H9 (cell line): ENCODE results near the gene KCNH2. TPM values are rescaled to one million over a fixed set of nuclear protein-coding genes. Genes with fewer than 3 reads are reported as not detected.

Experiments used
- DNase-seq: peaks from one replicate; pipeline ENCODE4 v3.0.0-alpha.2; 2017
- H2AFZ ChIP-seq: one replicate; pipeline ENCODE4 v1.6.1; 2013; ENCODE audit warnings: mild to moderate bottlenecking, low read length, control low read depth, moderate library complexity
- H2AK5ac ChIP-seq: 2 replicates; pipeline ENCODE4 v1.6.1; 2013; ENCODE audit warnings: low read length, control low read depth, mixed read lengths; ENCODE audit not compliant: insufficient read length
- H2BK120ac ChIP-seq: one replicate; pipeline ENCODE4 v1.6.1; 2013; ENCODE audit warnings: low read depth, mild to moderate bottlenecking, low read length, control low read depth, inconsistent platforms; ENCODE audit not compliant: poor library complexity, severe bottlenecking
- H2BK12ac ChIP-seq: 2 replicates; pipeline ENCODE4 v1.6.1; 2013; ENCODE audit warnings: low read length, control low read depth, mixed read lengths, low read depth; ENCODE audit not compliant: insufficient read length
- H2BK15ac ChIP-seq: 2 replicates; pipeline ENCODE4 v1.6.1; 2013; ENCODE audit warnings: low read depth, low read length, control low read depth
- H2BK20ac ChIP-seq: one replicate; pipeline ENCODE4 v1.6.1; 2013; ENCODE audit warnings: low read depth, mild to moderate bottlenecking, low read length, control low read depth, inconsistent platforms; ENCODE audit not compliant: poor library complexity, severe bottlenecking
- H2BK5ac ChIP-seq: 2 replicates; pipeline ENCODE4 v1.6.1; 2013; ENCODE audit warnings: low read length, control low read depth, mixed read lengths; ENCODE audit not compliant: insufficient read length
- H3K14ac ChIP-seq: 2 replicates; pipeline ENCODE4 v1.6.1; 2013; ENCODE audit warnings: low read length, control low read depth; ENCODE audit not compliant: insufficient read depth
- H3K18ac ChIP-seq: 2 replicates; pipeline ENCODE4 v1.6.1; 2013; ENCODE audit warnings: low read depth, mild to moderate bottlenecking, mixed read lengths, low read length, control low read depth; ENCODE audit not compliant: insufficient read length
- H3K23ac ChIP-seq: 2 replicates; pipeline ENCODE4 v1.6.1; 2013; ENCODE audit warnings: low read length, control low read depth, mixed read lengths, low read depth; ENCODE audit not compliant: insufficient read length
- H3K23me2 ChIP-seq: 2 replicates; pipeline ENCODE4 v1.6.1; 2013; ENCODE audit warnings: low read depth, mild to moderate bottlenecking, mixed read lengths, low read length, control low read depth; ENCODE audit not compliant: insufficient read length, poor library complexity, severe bottlenecking
- H3K27ac ChIP-seq: 2 replicates; pipeline ENCODE4 v1.5.1; 2013; ENCODE audit warnings: low read length, control low read depth, mixed read lengths, low read depth; ENCODE audit not compliant: insufficient read length
- H3K27me3 ChIP-seq: 2 replicates; pipeline ENCODE4 v1.6.1; 2013; ENCODE audit warnings: low read length, control low read depth, inconsistent platforms; ENCODE audit not compliant: insufficient read depth
- H3K4ac ChIP-seq: 2 replicates; pipeline ENCODE4 v1.6.1; 2013; ENCODE audit warnings: low read depth, mild to moderate bottlenecking, control low read depth, inconsistent platforms, low read length, moderate library complexity
- H3K4me1 ChIP-seq: 2 replicates; pipeline ENCODE4 v1.6.1; 2013; ENCODE audit warnings: low read length, control low read depth, inconsistent platforms; ENCODE audit not compliant: insufficient read depth
- H3K4me2 ChIP-seq: 2 replicates; pipeline ENCODE4 v1.6.1; 2013; ENCODE audit warnings: low read length, control low read depth, mixed read lengths; ENCODE audit not compliant: insufficient read length, insufficient read depth
- H3K56ac ChIP-seq: 2 replicates; pipeline ENCODE4 v1.6.1; 2013; ENCODE audit warnings: low read depth, mild to moderate bottlenecking, mixed read lengths, low read length, control low read depth; ENCODE audit not compliant: insufficient read length
- H3K79me1 ChIP-seq: 2 replicates; pipeline ENCODE4 v1.6.1; 2013; ENCODE audit warnings: low read depth, mild to moderate bottlenecking, moderate library complexity, low read length, control low read depth, inconsistent platforms; ENCODE audit not compliant: insufficient read depth, poor library complexity, severe bottlenecking
- H3K79me2 ChIP-seq: 2 replicates; pipeline ENCODE4 v1.6.1; 2013; ENCODE audit warnings: low read length, control low read depth, inconsistent platforms; ENCODE audit not compliant: insufficient read depth
- H3K9ac ChIP-seq: 2 replicates; pipeline ENCODE4 v1.6.1; 2013; ENCODE audit warnings: low read length, control low read depth, mixed read lengths; ENCODE audit not compliant: insufficient read length; ENCODE audit errors: extremely low read depth
- H3K9me3 ChIP-seq: one replicate; pipeline ENCODE4 v1.6.1; 2013; ENCODE audit warnings: low read depth, low read length, inconsistent platforms; ENCODE audit not compliant: control insufficient read depth
- H3T11ph ChIP-seq: one replicate; pipeline ENCODE4 v1.6.1; 2013; ENCODE audit warnings: mild to moderate bottlenecking, low read length, control low read depth, inconsistent platforms
- H4K20me1 ChIP-seq: one replicate; pipeline ENCODE4 v1.6.1; 2013; ENCODE audit not compliant: control insufficient read depth, insufficient read length, insufficient read depth
- H4K5ac ChIP-seq: 2 replicates; pipeline ENCODE4 v1.6.1; 2013; ENCODE audit warnings: low read depth, mild to moderate bottlenecking, mixed read lengths, low read length, control low read depth; ENCODE audit not compliant: insufficient read length
- H4K8ac ChIP-seq: replicated peaks from 2 replicates; pipeline ENCODE4 v1.6.1; 2013; ENCODE audit warnings: low read length, control low read depth, mixed read lengths, low read depth; ENCODE audit not compliant: insufficient read length
- H4K91ac ChIP-seq: 2 replicates; pipeline ENCODE4 v1.6.1; 2013; ENCODE audit warnings: low read depth, mild to moderate bottlenecking, moderate library complexity, mixed read lengths, low read length, control low read depth; ENCODE audit not compliant: insufficient read length
- H3K27ac Mint-ChIP-seq, 3 experiments: 2 replicates in 2 of 3; 3 replicates in 1 of 3; pipeline ENCODE4 v1.8.0; 2020 to 2021; ENCODE audit warnings: mixed read lengths in 3 of 3, mild to moderate bottlenecking in 1 of 3, moderate library complexity in 1 of 3
- H3K27me3 Mint-ChIP-seq: 2 replicates; pipeline ENCODE4 v1.8.0; 2021; ENCODE audit warnings: low read depth, mild to moderate bottlenecking, moderate library complexity, mixed read lengths
- H3K36me3 Mint-ChIP-seq, 3 experiments: 2 replicates in 2 of 3; 3 replicates in 1 of 3; pipeline ENCODE4 v1.8.0; 2020 to 2021; ENCODE audit warnings: low read depth in 3 of 3, mixed read lengths in 3 of 3; ENCODE audit not compliant: insufficient read depth in 1 of 3
- H3K4me1 Mint-ChIP-seq, 2 experiments: 2 replicates each; pipeline ENCODE4 v1.8.0; 2020; ENCODE audit warnings: mixed read lengths in 2 of 2
- H3K4me3 Mint-ChIP-seq, 2 experiments: 2 replicates in 1 of 2; 3 replicates in 1 of 2; pipeline ENCODE4 v1.8.0; 2020 to 2021; ENCODE audit warnings: mild to moderate bottlenecking in 2 of 2, mixed read lengths in 2 of 2, moderate library complexity in 1 of 2
- H3K9me3 Mint-ChIP-seq, 2 experiments: 2 replicates in 1 of 2; 3 replicates in 1 of 2; pipeline ENCODE4 v1.8.0; 2020; ENCODE audit warnings: mild to moderate bottlenecking in 2 of 2, mixed read lengths in 2 of 2, moderate library complexity in 1 of 2
- WGBS: extraction: QIAGEN DNeasy Blood & Tissue Kit; methylation state at CpG from one replicate; pipeline ENCODE4 v1.1.7; 2013; ENCODE audit warnings: missing lambda C conversion rate, low lambda C conversion rate, mixed read lengths; ENCODE audit not compliant: insufficient read length; ENCODE audit errors: extremely low coverage; 5-methylcytosine and 5-hydroxymethylcytosine counted together
- total RNA-seq: library from RNA; stranded (reverse); gene quantifications from 2 replicates; pipeline ENCODE4 v1.2.1, GENCODE V29; 2021
- TF ChIP-seq, protein P1 (sequence below): fragments of 200-600 bp; sonication (generic); conservative IDR thresholded peaks from 3 replicates; pipeline ENCODE4 v1.8.0; 2021; ENCODE audit warnings: antibody characterized with exemption, mild to moderate bottlenecking

Gene KCNH2
- total RNA-seq, 1 experiment from 2014 or later, result 4.5 TPM

DNA sequence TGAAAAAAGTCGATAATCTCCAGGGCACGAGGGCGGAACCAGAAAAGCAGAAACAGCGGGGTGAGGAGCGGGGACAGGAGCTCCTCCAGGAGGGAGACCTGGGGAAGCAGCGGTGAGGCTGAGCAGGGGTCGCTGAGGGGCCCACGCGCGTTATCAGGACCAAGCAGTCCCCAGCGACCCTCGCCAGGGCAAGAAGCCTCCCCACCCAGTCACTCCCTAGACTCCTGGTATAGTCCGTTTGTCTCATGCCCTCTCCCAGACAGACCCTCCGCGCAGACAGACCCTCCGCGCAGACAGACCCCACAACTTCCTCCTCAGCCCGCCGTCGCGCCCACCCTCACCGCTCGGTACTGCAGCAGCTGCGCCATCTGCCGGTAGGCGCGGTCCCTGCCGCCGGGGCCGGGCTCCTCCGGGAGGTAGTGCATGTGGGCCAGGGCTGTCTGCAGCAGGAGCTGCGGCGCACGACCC is 39.9 kb upstream of the KCNH2 start:
- Histone ChIP-seq H3K9me3 (no peaks in the 10 kb centered on the region), H3K14ac (no peak overlapping the region), H3T11ph (no peak overlapping the region), H3K79me1 (no peaks in the 10 kb centered on the region), H3K4ac (no peak overlapping the region), H3K27ac (no peak overlapping the region), H3K27me3 (peaks cover 6% of the 10 kb centered on the region; the same call in 1 of the 2 replicates), H2BK12ac (no peak overlapping the region), H3K9ac (no peak overlapping the region), H4K5ac (no peak overlapping the region), H3K79me2 (no peaks in the 10 kb centered on the region), H2BK15ac (no peak overlapping the region), H2AK5ac (no peak overlapping the region), H3K18ac (no peak overlapping the region), H2AFZ (no peak overlapping the region), H2BK20ac (no peak overlapping the region), H3K4me2 (peak overlapping the region; percentile 17), H4K20me1 (no peaks in the 10 kb centered on the region), H3K56ac (no peak overlapping the region), H2BK5ac (no peak overlapping the region), H4K8ac (no peak overlapping the region), H2BK120ac (no peak overlapping the region), H3K23me2 (peaks cover 6% of the 10 kb centered on the region), H3K23ac (no peak overlapping the region), H4K91ac (no peak overlapping the region), H3K4me1 (peaks cover 6% of the 10 kb centered on the region; the same call in 1 of the 2 replicates)
- H3K27me3 Mint-ChIP-seq, result peaks cover 75% of the 10 kb centered on the region
- no CpG with 5 or more reads among the region's 34 CpGs for WGBS
- H3K4me1 Mint-ChIP-seq, result peaks cover 20 to 47% of the 10 kb centered on the region in 2 experiments
- peak overlapping the region; percentile 55 to 79 for H3K4me3 Mint-ChIP-seq
- H3K27ac Mint-ChIP-seq, result 0 out of 7 replicates have a peak overlapping the region, but pooled peaks of 1 of the 3 experiments have one; percentile 49
- TF ChIP-seq, protein P1, sequence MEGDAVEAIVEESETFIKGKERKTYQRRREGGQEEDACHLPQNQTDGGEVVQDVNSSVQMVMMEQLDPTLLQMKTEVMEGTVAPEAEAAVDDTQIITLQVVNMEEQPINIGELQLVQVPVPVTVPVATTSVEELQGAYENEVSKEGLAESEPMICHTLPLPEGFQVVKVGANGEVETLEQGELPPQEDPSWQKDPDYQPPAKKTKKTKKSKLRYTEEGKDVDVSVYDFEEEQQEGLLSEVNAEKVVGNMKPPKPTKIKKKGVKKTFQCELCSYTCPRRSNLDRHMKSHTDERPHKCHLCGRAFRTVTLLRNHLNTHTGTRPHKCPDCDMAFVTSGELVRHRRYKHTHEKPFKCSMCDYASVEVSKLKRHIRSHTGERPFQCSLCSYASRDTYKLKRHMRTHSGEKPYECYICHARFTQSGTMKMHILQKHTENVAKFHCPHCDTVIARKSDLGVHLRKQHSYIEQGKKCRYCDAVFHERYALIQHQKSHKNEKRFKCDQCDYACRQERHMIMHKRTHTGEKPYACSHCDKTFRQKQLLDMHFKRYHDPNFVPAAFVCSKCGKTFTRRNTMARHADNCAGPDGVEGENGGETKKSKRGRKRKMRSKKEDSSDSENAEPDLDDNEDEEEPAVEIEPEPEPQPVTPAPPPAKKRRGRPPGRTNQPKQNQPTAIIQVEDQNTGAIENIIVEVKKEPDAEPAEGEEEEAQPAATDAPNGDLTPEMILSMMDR, result peak; percentile 98
- H3K9me3 Mint-ChIP-seq, result peaks cover 0 to 9% of the 10 kb centered on the region in 2 experiments; a peak in 2 of 5 replicates
- peaks cover 2 to 6% (median 6%) of the 10 kb centered on the region in 3 experiments; a peak in 6 of 7 replicates for H3K36me3 Mint-ChIP-seq
- peak; percentile 92 for DNase-seq
